Measurements from ENCODE around the gene CHKA. TPM values are rescaled to one million over a fixed set of nuclear protein-coding genes. Genes with fewer than 3 reads are reported as not detected.

Gene CHKA
- total and polyA plus RNA-seq, 2 of the 8 experiments (the other 6 are each of a cell fraction or from before 2014, with no cell fraction given) = 61.2 to 86.6 TPM

GRCh38 chr11:68027667-68028066 is 93.5 kb downstream of the CHKA start:
- no peak overlapping the region for H3K4me2 ChIP-seq (ENCODE audit: insufficient read depth in 1 of 2, low read depth in 2 of 2, low read length in 2 of 2)
- no peak overlapping the region for H3K14ac ChIP-seq (ENCODE audit: insufficient read length)
- CTCF ChIA-PET (ENCODE audit: partially characterized antibody) = interaction anchor here (1.1 to 1.3 kb wide), 3 partner anchors 9 to 181 kb away, joined by 3 to 4 read pairs (median 4); no protein-coding TSS in a partner anchor
- no peak overlapping the region for H2BK15ac ChIP-seq (ENCODE audit: low read length)
- no peak overlapping the region for H2BK20ac ChIP-seq (ENCODE audit: low read length)
- H3K4ac ChIP-seq (replicated peaks; ENCODE audit: insufficient read length, low read depth, low read length) = no peak overlapping the region
- no peak overlapping the region for H2AFZ ChIP-seq (ENCODE audit: low read length)
- no peak overlapping the region for H3K9ac ChIP-seq (replicated peaks in 1 of 4; ENCODE audit: extremely low read depth in 1 of 4, low read depth in 3 of 4, low read length in 3 of 4)
- TF ChIP-seq FOSL1 (IDR thresholded peaks at IDR 0.05; ENCODE audit: insufficient read depth, low read depth, low read length) (no peak), ASH2L (IDR thresholded peaks at IDR 0.05; ENCODE audit: low read length) (no peak), MAFK (IDR thresholded peaks at IDR 0.05; ENCODE audit: low read depth, low read length) (no peak)
- TF ChIP-seq, protein P1, sequence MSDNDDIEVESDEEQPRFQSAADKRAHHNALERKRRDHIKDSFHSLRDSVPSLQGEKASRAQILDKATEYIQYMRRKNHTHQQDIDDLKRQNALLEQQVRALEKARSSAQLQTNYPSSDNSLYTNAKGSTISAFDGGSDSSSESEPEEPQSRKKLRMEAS (IDR thresholded peaks at IDR 0.05) = no peak
- H4K20me1 ChIP-seq (replicated peaks in 1 of 2; ENCODE audit: control insufficient read depth in 1 of 2, insufficient read depth in 2 of 2, low read length in 2 of 2) = peaks cover 0 to 1% of the 10 kb centered on the region in 2 experiments
- no peak overlapping the region for H2BK5ac ChIP-seq (ENCODE audit: low read depth, low read length)
- peaks cover 0 to 19% of the 10 kb centered on the region in 2 experiments; a peak in 2 of 4 replicates for H3K79me2 ChIP-seq (ENCODE audit: control insufficient read depth in 1 of 2, insufficient read depth in 2 of 2, low read length in 2 of 2)
- H2AK5ac ChIP-seq (ENCODE audit: low read depth, low read length) = no peak overlapping the region
- H3K56ac ChIP-seq (replicated peaks; ENCODE audit: insufficient read length, low read depth, low read length) = no peak overlapping the region
- FAIRE-seq (no peak), DNase-seq (ENCODE audit: low read depth in 1 of 2, low spot score in 2 of 2) (no peak)
- H4K8ac ChIP-seq (ENCODE audit: extremely low read depth, insufficient read depth, low read length) = no peak overlapping the region
- no peak overlapping the region for H3K18ac ChIP-seq (ENCODE audit: extremely low read depth, low read length)
- no peak overlapping the region for H2BK120ac ChIP-seq (replicated peaks; ENCODE audit: low read depth, low read length)
- H3K79me1 ChIP-seq (ENCODE audit: low read depth, low read length) = peaks cover 11% of the 10 kb centered on the region
- no peaks in the 10 kb centered on the region for H3K27me3 ChIP-seq (replicated peaks in 1 of 4; ENCODE audit: control insufficient read depth in 3 of 4, extremely low read depth in 1 of 4, insufficient read depth in 3 of 4, low read length in 3 of 4)
- no peak overlapping the region for H3K27ac ChIP-seq (ENCODE audit: low read depth, low read length)
- H3K4me3 ChIP-seq (ENCODE audit: extremely low read depth in 1 of 4, insufficient read depth in 2 of 4, low read depth in 3 of 4, low read length in 4 of 4) = no peak overlapping the region
- peaks cover 0 to 8% (median 6%) of the 10 kb centered on the region in 4 experiments; a peak in 5 of 7 replicates for H3K4me1 ChIP-seq (replicated peaks in 1 of 4; ENCODE audit: control insufficient read depth in 3 of 4, insufficient read depth in 4 of 4, low read length in 3 of 4)
- no peak overlapping the region for H2BK12ac ChIP-seq (ENCODE audit: low read depth, low read length)
- peaks cover 0 to 7% (median under 1%) of the 10 kb centered on the region in 4 experiments; a peak in 3 of 8 replicates for H3K36me3 ChIP-seq (ENCODE audit: control insufficient read depth in 2 of 4, insufficient read depth in 4 of 4, low read length in 3 of 4)
- H3K23ac ChIP-seq (ENCODE audit: insufficient read length) = no peak overlapping the region
- no peak overlapping the region for H4K5ac ChIP-seq (ENCODE audit: insufficient read length, low read depth, low read length)
- peaks cover 3% of the 10 kb centered on the region; the same call in 1 of the 2 replicates for H3K23me2 ChIP-seq (ENCODE audit: low read depth, low read length)
- H4K91ac ChIP-seq (replicated peaks; ENCODE audit: insufficient read length, low read length) = no peak overlapping the region
- H3K9me3 ChIP-seq (ENCODE audit: insufficient read depth in 2 of 2, low read depth in 1 of 2, low read length in 1 of 2) = no peaks in the 10 kb centered on the region
- POLR2A ChIA-PET (ENCODE audit: partially characterized antibody) = interaction anchor here (1.3 to 1.7 kb wide), 4 partner anchors 10 to 25 kb away, joined by 3 to 5 read pairs (median 4); partner anchors contain the start of gene TCIRG1
- 96% methylated on average over 21 of the region's 21 CpGs; no CpG with 5 or more reads in 1 of the 2 experiments for WGBS, 2 experiments (ENCODE audit: extremely low coverage in 1 of 2, insufficient coverage in 1 of 2, insufficient read length in 1 of 2, insufficient replicate concordance in 2 of 2, low coverage in 1 of 2, low lambda C conversion rate in 2 of 2, missing lambda C conversion rate in 1 of 2)

All from H1 (cell line).